Measurements from ENCODE around the gene BABAM2. TPM values are rescaled to one million over a fixed set of nuclear protein-coding genes. Genes with fewer than 3 reads are reported as not detected.
"Not testable (repeated sequence)": the region's sequence is repeated elsewhere in the genome, so short reads cannot be mapped to it uniquely, and the experiment has no call there.

Gene BABAM2
- total and polyA plus RNA-seq, 2 experiments from 2014 or later, result 31.8 to 83.3 TPM

DNA sequence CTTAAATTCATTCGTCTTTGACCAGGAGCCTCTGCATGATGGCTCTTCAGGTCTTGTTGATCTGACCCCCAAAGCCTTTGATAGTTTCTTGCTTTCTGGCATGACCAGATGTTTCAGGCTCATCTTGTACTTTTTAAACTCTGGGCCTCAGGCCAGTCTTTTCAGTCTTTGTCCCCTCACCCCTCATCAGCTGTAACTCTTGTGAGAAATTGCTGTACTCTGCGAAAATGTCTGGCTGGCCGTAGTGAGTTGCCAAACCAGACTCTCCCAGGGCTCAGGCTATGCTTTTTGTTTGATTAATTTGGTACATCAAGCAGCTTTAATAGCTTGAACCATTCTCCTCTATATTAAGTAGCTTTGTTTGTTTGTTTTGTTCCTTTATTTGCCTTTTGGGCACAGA, 75.9 kb downstream of the BABAM2 start:
- DNase-seq (ENCODE audit: low read depth in 1 of 2, low spot score in 1 of 2), result peak in 1 of 2 donors; percentile 81
- no peak overlapping the region for H3K4me3 ChIP-seq
- H3K36me3 ChIP-seq, result no peaks in the 10 kb centered on the region
- no peak overlapping the region for H3K27ac ChIP-seq
- H3K4me1 ChIP-seq (ENCODE audit: low read depth), result peaks cover 3% of the 10 kb centered on the region
- no peaks in the 10 kb centered on the region for H3K27me3 ChIP-seq
- no peaks in the 10 kb centered on the region for H3K9me3 ChIP-seq (ENCODE audit: low read depth)
- TF ChIP-seq, protein P1, sequence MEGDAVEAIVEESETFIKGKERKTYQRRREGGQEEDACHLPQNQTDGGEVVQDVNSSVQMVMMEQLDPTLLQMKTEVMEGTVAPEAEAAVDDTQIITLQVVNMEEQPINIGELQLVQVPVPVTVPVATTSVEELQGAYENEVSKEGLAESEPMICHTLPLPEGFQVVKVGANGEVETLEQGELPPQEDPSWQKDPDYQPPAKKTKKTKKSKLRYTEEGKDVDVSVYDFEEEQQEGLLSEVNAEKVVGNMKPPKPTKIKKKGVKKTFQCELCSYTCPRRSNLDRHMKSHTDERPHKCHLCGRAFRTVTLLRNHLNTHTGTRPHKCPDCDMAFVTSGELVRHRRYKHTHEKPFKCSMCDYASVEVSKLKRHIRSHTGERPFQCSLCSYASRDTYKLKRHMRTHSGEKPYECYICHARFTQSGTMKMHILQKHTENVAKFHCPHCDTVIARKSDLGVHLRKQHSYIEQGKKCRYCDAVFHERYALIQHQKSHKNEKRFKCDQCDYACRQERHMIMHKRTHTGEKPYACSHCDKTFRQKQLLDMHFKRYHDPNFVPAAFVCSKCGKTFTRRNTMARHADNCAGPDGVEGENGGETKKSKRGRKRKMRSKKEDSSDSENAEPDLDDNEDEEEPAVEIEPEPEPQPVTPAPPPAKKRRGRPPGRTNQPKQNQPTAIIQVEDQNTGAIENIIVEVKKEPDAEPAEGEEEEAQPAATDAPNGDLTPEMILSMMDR (IDR thresholded peaks at IDR 0.05; ENCODE audit: low read depth, low read length), result no peak

DNA sequence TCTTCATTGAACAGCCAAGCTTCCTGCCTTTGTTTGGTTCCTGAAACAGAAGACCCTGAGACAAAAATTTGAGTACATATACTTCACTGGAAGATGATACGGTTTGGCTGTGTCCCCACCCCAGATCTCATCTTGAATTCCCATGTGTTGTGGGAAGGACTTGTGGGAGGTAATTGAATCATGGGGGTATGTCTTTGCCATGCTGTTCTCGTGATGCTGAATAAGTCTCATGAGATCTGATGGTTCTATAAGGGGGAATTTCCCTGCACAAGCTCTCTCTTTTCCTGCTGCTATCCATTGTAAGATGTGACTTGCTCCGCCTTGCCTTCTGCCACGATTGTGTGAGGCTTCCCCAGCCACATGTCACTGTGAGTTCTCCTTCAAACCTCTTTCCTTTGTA, 76.5 kb downstream of the BABAM2 start:
- Histone ChIP-seq H3K4me1 (ENCODE audit: low read depth) (peaks cover 3% of the 10 kb centered on the region), H3K36me3 (no peaks in the 10 kb centered on the region), H3K27me3 (no peaks in the 10 kb centered on the region), H3K27ac (no peak overlapping the region), H3K4me3 (no peak overlapping the region), H3K9me3 (ENCODE audit: low read depth) (no peaks in the 10 kb centered on the region)
- no peak for DNase-seq (ENCODE audit: low read depth in 1 of 2, low spot score in 1 of 2)
- TF ChIP-seq, protein P1 (IDR thresholded peaks at IDR 0.05; ENCODE audit: low read depth, low read length), result no peak

DNA sequence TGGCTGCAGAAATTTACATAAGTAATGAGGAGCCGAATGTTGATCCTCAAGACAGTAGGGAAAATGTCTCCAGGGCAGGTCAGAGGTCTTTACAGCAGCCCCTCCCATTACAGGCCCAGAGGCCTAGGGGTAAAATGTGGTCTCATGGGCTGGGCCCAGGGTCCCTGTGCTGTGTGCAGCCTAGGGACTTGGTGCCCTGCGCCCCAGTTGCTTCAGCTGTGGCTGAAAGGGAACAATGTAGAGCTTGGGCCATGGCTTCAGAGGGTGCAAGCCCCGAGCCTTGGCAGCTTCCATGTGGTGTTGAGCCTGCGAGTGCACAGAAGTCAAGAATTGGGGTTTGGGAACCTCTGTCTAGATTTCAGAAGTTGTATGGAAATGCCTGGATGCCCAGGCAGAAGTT, 77.5 kb downstream of the BABAM2 start:
- H3K27ac ChIP-seq; H3K4me3 ChIP-seq; H3K4me1 ChIP-seq (ENCODE audit: low read depth); H3K27me3 ChIP-seq; H3K36me3 ChIP-seq; DNase-seq (ENCODE audit: low read depth in 1 of 2, low spot score in 1 of 2); H3K9me3 ChIP-seq (ENCODE audit: low read depth): not testable (repeated sequence)

DNA sequence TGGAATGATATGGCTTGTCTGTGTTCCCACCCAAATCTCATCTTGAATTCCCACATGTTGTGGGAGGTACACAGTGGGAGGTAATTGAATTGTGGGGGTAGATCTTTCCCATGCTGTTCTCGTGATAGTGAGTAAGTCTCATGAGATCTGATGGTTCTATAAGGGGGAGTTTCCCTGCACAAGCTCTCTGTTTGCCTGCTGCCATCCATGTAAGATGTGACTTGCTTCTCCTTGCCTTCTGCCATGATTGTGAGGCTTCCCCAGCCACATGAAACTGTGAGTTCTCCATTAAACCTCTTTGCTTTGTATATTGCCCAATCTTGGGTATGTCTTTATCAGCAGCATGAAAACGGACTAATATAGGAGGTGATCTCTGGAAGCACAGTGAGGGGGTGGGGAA, 78.4 kb downstream of the BABAM2 start:
- H3K27me3 ChIP-seq; H3K4me1 ChIP-seq (ENCODE audit: low read depth); DNase-seq (ENCODE audit: low read depth in 1 of 2, low spot score in 1 of 2); H3K36me3 ChIP-seq; H3K27ac ChIP-seq; H3K9me3 ChIP-seq (ENCODE audit: low read depth); H3K4me3 ChIP-seq: not testable (repeated sequence)

DNA sequence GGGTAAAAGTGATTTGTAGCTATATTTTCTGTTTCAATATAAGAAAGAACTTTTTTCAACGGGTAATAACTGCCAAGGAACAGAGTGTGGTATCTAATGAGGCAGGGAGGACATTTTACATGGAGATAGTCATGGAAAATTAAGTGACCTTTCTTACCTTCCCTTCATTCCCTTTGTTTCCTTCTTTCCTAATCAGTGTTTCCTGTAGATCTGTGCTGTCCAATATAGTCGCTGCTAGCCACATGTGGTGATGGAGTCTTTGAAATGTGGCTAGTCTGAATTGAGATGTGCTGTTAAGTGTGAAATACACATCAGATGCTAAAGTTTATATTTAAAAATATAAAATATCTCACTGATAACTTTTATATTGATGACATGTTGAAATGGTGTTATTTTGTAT, 81.8 kb downstream of the BABAM2 start:
- Histone ChIP-seq H3K27me3 (no peaks in the 10 kb centered on the region), H3K36me3 (no peaks in the 10 kb centered on the region)
- TF ChIP-seq, protein P1 (IDR thresholded peaks at IDR 0.05; ENCODE audit: low read depth, low read length), result no peak

DNA sequence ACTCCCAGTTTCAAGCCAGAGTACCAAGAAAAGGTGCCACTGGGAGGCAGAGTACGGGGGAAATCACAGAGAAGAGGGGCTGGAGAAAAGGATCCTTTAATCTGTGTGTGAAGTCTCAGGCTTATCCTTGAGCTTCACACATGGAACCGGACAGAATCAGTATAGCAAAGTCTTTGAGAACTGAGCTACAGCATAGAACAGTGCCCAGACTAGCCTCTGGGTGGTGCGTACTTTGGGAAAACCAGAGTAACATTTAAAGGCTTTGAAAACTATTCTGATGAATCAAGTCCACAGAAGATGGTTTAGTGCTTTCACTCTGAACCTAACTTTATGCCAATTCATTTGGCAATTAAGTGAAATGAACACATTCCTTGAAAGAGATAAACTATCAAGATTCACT, 83.1 kb downstream of the BABAM2 start:
- H3K4me1 ChIP-seq (ENCODE audit: low read depth), result no peaks in the 10 kb centered on the region
- peak in 1 of 2 donors; percentile 50 for DNase-seq (ENCODE audit: low read depth in 1 of 2, low spot score in 1 of 2)
- H3K27me3 ChIP-seq, result no peaks in the 10 kb centered on the region
- TF ChIP-seq, protein P1 (IDR thresholded peaks at IDR 0.05; ENCODE audit: low read depth, low read length), result peak; percentile 29
- no peak overlapping the region for H3K27ac ChIP-seq
- H3K36me3 ChIP-seq, result no peaks in the 10 kb centered on the region
- no peaks in the 10 kb centered on the region for H3K9me3 ChIP-seq (ENCODE audit: low read depth)
- no peak overlapping the region for H3K4me3 ChIP-seq

More for the DNA sequence above, 81.8 kb downstream of the BABAM2 start:
- no peaks in the 10 kb centered on the region for H3K9me3 ChIP-seq (ENCODE audit: low read depth)
- no peaks in the 10 kb centered on the region for H3K4me1 ChIP-seq (ENCODE audit: low read depth)
- DNase-seq (ENCODE audit: low read depth in 1 of 2, low spot score in 1 of 2), result peak in 1 of 2 donors; percentile 32
- no peak overlapping the region for H3K27ac ChIP-seq
- H3K4me3 ChIP-seq, result no peak overlapping the region

DNA sequence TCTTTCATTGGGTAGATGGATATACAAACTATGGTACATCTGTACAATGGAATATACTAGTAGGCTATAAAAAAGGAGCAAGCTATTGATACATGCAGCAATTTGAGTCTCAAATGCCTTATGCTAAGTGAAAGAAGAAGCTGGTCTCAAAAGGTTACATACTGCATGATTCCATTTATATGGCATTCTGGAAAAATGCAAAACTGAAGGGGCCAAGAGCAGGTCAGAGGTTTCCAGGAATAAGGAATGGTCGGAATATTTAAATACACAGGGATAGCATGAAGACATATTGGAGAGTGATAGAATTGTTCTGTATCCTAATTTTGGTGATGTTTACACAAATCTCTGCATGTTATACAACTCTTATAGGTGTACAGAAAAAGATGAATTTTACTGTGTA, 85.8 kb downstream of the BABAM2 start:
- no peak overlapping the region for H3K27ac ChIP-seq
- H3K36me3 ChIP-seq, result no peaks in the 10 kb centered on the region
- no peak overlapping the region for H3K4me3 ChIP-seq
- H3K4me1 ChIP-seq (ENCODE audit: low read depth), result no peaks in the 10 kb centered on the region
- H3K27me3 ChIP-seq, result no peaks in the 10 kb centered on the region
- H3K9me3 ChIP-seq (ENCODE audit: low read depth), result no peaks in the 10 kb centered on the region
- DNase-seq (ENCODE audit: low read depth in 1 of 2, low spot score in 1 of 2), result no peak
- TF ChIP-seq, protein P1 (IDR thresholded peaks at IDR 0.05; ENCODE audit: low read depth, low read length), result no peak
